ENCODE measurements around the gene AKAP1. TPM values are rescaled to one million over a fixed set of nuclear protein-coding genes. Genes with fewer than 3 reads are reported as not detected.

The AKAP1 gene
- total RNA-seq, 1 donor from 2014 or later = 21.5 TPM

DNA sequence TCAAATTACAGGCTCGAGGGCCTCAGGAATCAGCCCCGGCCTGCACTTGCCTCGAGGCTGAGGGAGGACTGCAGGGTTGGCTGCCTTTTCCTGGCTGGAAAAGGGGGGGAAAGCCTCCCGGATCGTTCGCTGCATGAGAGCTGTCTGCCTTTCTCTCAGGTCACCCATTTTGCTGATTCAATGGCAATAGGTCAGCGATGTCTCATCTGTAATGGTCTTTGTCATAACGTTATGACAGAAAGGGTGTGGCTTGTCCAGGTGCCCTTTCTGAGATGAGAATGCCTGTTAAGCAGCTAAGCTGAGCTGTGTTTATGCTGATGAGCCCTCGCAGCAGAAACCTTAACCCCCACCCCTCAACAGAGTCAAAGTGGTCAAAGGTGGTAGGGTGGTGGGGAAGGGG is 81.8 kb downstream of the AKAP1 start:
- H3K27me3 Mint-ChIP-seq (ENCODE audit: low read depth) = no peaks in the 10 kb centered on the region
- H3K9me3 Mint-ChIP-seq = peaks cover 3% of the 10 kb centered on the region
- H3K4me3 Mint-ChIP-seq = no peak overlapping the region
- no peak overlapping the region for H3K27ac Mint-ChIP-seq (ENCODE audit: unreplicated experiment)
- H3K36me3 Mint-ChIP-seq (ENCODE audit: low read depth) = peaks cover 2% of the 10 kb centered on the region
- TF ChIP-seq, protein P1, sequence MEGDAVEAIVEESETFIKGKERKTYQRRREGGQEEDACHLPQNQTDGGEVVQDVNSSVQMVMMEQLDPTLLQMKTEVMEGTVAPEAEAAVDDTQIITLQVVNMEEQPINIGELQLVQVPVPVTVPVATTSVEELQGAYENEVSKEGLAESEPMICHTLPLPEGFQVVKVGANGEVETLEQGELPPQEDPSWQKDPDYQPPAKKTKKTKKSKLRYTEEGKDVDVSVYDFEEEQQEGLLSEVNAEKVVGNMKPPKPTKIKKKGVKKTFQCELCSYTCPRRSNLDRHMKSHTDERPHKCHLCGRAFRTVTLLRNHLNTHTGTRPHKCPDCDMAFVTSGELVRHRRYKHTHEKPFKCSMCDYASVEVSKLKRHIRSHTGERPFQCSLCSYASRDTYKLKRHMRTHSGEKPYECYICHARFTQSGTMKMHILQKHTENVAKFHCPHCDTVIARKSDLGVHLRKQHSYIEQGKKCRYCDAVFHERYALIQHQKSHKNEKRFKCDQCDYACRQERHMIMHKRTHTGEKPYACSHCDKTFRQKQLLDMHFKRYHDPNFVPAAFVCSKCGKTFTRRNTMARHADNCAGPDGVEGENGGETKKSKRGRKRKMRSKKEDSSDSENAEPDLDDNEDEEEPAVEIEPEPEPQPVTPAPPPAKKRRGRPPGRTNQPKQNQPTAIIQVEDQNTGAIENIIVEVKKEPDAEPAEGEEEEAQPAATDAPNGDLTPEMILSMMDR (conservative IDR thresholded peaks at IDR 0.05) = no peak
- H3K4me1 Mint-ChIP-seq = no peaks in the 10 kb centered on the region
- DNase-seq (ENCODE audit: low read depth, low spot score) = no peak

DNA sequence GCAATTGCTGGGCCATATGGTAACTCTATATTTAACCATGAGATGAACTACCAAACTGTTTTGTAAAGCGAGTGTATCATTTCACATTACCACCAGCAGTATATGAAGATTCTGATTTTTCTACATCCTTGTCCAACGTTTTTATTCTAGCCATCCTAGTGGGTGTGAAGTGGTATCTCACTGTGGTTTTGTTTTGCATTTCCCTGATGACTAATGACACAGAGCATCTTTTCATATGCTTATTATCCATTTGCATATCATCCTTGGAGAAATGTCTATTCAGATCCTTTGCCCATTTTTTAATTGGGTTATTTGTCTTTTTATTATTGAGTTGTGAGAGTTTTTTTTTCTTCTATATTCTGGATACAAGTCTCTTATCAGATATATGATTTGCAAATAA is 83.6 kb downstream of the AKAP1 start:
- no peak for DNase-seq (ENCODE audit: low read depth, low spot score)
- Mint-ChIP-seq H3K27ac (ENCODE audit: unreplicated experiment) (no peak overlapping the region), H3K9me3 (no peaks in the 10 kb centered on the region), H3K4me1 (peaks cover 3% of the 10 kb centered on the region), H3K27me3 (ENCODE audit: low read depth) (peaks cover 2% of the 10 kb centered on the region), H3K36me3 (ENCODE audit: low read depth) (no peaks in the 10 kb centered on the region), H3K4me3 (no peak overlapping the region)
- TF ChIP-seq, protein P1 (conservative IDR thresholded peaks at IDR 0.05) = no peak

DNA sequence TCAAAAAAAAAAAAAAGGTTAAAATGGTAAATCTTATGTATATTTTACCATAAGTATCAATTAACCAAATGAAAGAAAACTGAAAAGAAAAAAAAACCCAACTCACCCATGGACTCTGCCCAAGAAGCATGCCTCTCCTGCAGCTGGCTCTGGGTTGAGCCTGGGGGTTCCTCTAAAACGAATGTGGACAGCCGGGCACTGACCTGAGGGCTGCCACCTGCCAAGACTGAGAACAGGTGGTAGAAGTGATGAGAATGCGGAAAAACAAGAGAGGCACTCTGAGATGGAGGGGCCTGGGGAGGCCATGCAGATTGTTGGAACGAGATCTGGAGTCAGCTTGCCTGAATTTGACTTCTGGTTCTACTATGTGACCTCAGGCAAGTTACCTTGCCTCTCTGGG is 85.8 kb downstream of the AKAP1 start:
- Mint-ChIP-seq H3K9me3 (no peaks in the 10 kb centered on the region), H3K27me3 (ENCODE audit: low read depth) (peaks cover 2% of the 10 kb centered on the region), H3K4me1 (peaks cover 3% of the 10 kb centered on the region), H3K27ac (ENCODE audit: unreplicated experiment) (no peak overlapping the region), H3K36me3 (ENCODE audit: low read depth) (no peaks in the 10 kb centered on the region), H3K4me3 (no peak overlapping the region)
- DNase-seq (ENCODE audit: low read depth, low spot score) = no peak
- TF ChIP-seq, protein P1 (conservative IDR thresholded peaks at IDR 0.05) = no peak

Other genes starting within 250 kb of the AKAP1 start
- 25.6 and 28.7 TPM in 2 replicates for gene TRIM25, start 171.2 kb upstream of the AKAP1 start, total RNA-seq
- gene COIL, start 124.2 kb upstream of the AKAP1 start, total RNA-seq = 24.1 and 25.1 TPM in 2 replicates
- 24.6 and 26.9 TPM in 2 replicates for gene SCPEP1, start 107.1 kb upstream of the AKAP1 start, total RNA-seq
- 140 and 150 TPM in 2 replicates for gene MSI2, start 171.3 kb downstream of the AKAP1 start, total RNA-seq

All from neural crest cell (in vitro differentiated cells).